ENCODE measurements around the gene KDM4B. TPM values are rescaled to one million over a fixed set of nuclear protein-coding genes. Genes with fewer than 3 reads are reported as not detected.

Gene KDM4B
- total RNA-seq, 6 experiments from 2014 or later: 17.0 to 27.2 (median 20.3) TPM

DNA sequence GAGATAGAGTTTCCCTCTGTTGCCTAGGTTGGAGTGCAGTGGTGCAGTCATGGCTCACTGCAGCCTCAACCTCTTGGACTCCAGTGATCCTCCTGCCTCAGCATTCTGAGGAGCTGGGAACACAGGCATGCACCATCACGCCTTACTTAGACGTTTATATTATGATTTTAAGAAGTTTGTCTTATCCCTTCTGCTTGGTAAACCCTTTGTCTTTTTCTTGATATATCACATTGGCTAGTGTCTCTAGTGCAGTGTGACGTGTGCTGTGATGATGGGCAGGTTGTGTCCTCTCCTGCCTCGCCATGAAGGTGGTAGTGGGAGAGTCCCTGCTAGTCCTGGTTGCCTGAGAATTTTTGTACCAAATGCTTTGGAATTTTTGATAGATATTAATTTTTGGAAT, 93.9 kb downstream of the KDM4B start:
- Mint-ChIP-seq H3K4me3 (no peak overlapping the region), H3K4me1 (ENCODE audit: low read depth) (no peaks in the 10 kb centered on the region), H3K9me3 (peaks cover 12% of the 10 kb centered on the region), H3K36me3 (ENCODE audit: low read depth) (peaks cover 22% of the 10 kb centered on the region), H3K27ac (no peak overlapping the region), H3K27me3 (ENCODE audit: insufficient read depth) (peaks cover 5% of the 10 kb centered on the region)
- TF ChIP-seq, protein P1, sequence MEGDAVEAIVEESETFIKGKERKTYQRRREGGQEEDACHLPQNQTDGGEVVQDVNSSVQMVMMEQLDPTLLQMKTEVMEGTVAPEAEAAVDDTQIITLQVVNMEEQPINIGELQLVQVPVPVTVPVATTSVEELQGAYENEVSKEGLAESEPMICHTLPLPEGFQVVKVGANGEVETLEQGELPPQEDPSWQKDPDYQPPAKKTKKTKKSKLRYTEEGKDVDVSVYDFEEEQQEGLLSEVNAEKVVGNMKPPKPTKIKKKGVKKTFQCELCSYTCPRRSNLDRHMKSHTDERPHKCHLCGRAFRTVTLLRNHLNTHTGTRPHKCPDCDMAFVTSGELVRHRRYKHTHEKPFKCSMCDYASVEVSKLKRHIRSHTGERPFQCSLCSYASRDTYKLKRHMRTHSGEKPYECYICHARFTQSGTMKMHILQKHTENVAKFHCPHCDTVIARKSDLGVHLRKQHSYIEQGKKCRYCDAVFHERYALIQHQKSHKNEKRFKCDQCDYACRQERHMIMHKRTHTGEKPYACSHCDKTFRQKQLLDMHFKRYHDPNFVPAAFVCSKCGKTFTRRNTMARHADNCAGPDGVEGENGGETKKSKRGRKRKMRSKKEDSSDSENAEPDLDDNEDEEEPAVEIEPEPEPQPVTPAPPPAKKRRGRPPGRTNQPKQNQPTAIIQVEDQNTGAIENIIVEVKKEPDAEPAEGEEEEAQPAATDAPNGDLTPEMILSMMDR (IDR thresholded peaks at IDR 0.05): no peak
- DNase-seq: no peak

DNA sequence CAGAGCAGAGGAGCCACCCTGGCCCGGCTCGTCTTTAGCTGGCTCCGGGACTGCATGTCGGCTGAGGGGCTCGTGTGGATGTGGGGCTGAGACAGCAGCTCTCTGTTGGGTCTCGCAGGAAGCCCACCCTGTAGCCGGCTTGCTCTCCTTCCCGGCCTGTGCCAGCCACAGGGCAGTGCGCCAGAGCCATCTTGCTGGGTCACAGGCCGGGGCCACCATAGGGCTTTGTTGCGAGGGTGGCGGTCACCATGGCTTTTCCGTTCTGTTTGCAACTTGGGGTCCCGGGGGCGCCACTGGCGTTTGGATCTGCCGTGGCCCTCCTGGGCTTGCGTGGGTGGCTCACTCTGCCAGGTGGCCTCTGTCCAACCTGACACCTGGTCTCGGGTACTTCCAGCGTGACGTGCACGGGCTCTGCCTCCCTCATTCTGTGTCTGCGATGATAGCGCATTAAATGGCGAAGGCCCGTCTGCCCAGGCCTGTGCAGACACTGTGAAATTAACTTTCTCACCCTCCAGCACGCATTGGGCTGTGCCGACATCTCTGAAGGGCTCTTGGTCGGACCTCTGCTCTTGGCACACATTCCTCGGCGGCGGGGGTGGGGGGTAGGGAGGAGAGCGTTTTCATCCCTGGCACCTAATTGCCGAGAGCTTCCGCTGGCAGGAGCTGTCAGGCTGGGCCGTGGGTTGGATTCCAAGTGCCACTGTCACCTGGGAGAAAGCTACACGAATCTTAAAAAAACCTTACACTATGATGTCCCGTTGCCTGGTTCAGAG, 95.1 kb downstream of the KDM4B start:
- Mint-ChIP-seq H3K36me3 (ENCODE audit: low read depth) (peaks cover 22% of the 10 kb centered on the region), H3K27me3 (ENCODE audit: insufficient read depth) (peaks cover 3% of the 10 kb centered on the region; the same call in 1 of the 2 replicates), H3K27ac (no peak overlapping the region)

DNA sequence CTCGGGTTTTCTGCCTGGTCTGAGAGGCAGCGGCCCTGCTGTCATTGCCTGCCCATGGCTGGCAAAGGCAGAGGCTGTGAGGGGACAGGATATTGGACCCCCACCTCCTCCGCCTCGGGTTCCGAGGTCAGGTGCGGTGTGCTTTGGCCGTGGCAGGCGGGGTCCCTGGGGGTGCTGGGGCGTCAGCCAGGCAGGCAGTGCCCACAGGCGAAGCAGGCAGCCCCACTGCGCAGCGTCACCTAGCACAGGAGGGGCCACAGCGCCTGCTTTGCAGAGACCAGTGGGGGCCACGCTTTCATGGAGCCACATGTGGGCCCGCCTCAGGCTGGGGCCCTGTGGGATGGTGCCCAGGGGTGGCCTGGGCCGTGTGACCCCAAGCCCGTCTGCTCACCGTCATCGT, 96.0 kb downstream of the KDM4B start:
- H3K27me3 Mint-ChIP-seq (ENCODE audit: insufficient read depth): peaks cover 3% of the 10 kb centered on the region; the same call in 1 of the 2 replicates
- no peak overlapping the region for H3K4me3 Mint-ChIP-seq
- TF ChIP-seq, protein P1 (IDR thresholded peaks at IDR 0.05): no peak
- DNase-seq: no peak
- H3K27ac Mint-ChIP-seq: no peak overlapping the region
- H3K36me3 Mint-ChIP-seq (ENCODE audit: low read depth): peaks cover 22% of the 10 kb centered on the region
- H3K4me1 Mint-ChIP-seq (ENCODE audit: low read depth): no peaks in the 10 kb centered on the region
- peaks cover 12% of the 10 kb centered on the region for H3K9me3 Mint-ChIP-seq

More for the DNA sequence above, 95.1 kb downstream of the KDM4B start:
- TF ChIP-seq, protein P1 (IDR thresholded peaks at IDR 0.05): no peak
- no peaks in the 10 kb centered on the region for H3K4me1 Mint-ChIP-seq (ENCODE audit: low read depth)
- no peak overlapping the region for H3K4me3 Mint-ChIP-seq
- no peak for DNase-seq
- peaks cover 12% of the 10 kb centered on the region for H3K9me3 Mint-ChIP-seq

DNA sequence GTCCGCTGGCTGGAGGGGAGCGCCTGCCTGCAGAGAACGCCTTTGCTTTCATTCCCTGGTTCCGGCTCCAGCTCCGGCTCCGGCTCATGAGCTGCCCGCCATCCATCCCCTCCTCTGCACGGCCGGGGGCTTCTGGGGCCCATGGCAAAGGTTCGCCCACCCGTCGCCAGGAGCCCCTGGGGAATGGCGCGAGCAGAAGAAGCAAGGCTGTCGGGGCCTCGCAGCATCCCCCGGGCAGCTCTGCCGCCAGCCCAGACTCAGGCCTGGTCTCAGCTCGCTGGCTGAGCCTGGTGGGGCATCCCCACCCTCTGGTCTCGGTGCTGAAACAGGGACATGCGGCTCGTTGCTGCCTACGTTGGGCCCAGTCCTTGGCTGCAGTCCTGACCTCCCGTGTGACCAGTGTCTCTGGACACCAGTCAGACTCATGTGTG, 96.8 kb downstream of the KDM4B start:
- no peak overlapping the region for H3K4me3 Mint-ChIP-seq
- H3K27ac Mint-ChIP-seq: no peak overlapping the region
- H3K9me3 Mint-ChIP-seq: peaks cover 12% of the 10 kb centered on the region
- DNase-seq: no peak
- TF ChIP-seq, protein P1 (IDR thresholded peaks at IDR 0.05): no peak
- H3K4me1 Mint-ChIP-seq (ENCODE audit: low read depth): no peaks in the 10 kb centered on the region
- peaks cover 3% of the 10 kb centered on the region; the same call in 1 of the 2 replicates for H3K27me3 Mint-ChIP-seq (ENCODE audit: insufficient read depth)
- H3K36me3 Mint-ChIP-seq (ENCODE audit: low read depth): peaks cover 22% of the 10 kb centered on the region

DNA sequence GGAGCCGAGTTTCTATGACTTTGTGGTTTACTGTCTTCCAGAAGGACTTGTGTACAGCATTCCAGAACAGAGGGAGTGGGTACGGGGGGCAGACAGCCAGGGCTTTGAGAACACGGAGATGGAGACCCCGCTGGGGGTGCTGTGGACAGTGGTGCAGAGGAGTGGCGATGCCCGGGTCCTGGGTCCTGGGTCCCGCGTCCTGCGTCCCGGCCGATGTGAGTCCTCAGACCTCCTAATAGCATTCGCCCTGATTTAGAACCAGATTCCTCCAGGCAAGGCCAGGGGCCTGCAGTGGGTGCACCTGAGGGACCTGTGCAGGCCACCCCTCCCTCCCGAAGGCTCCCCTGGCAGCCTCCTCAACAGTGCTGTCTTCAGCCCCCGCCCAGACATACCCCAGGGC, 97.9 kb downstream of the KDM4B start:
- Mint-ChIP-seq H3K27me3 (ENCODE audit: insufficient read depth) (peaks cover 3% of the 10 kb centered on the region; the same call in 1 of the 2 replicates), H3K9me3 (peaks cover 12% of the 10 kb centered on the region), H3K27ac (no peak overlapping the region), H3K4me3 (no peak overlapping the region), H3K4me1 (ENCODE audit: low read depth) (no peaks in the 10 kb centered on the region), H3K36me3 (ENCODE audit: low read depth) (peaks cover 15% of the 10 kb centered on the region)
- DNase-seq: no peak
- TF ChIP-seq, protein P1 (IDR thresholded peaks at IDR 0.05): no peak

Measured in HFFc6 (cell line).